CD4-positive, alpha-beta T cell treated with Interleukin-10 for 1 hour (primary cell): ENCODE measurements around the gene SMTNL1.

Source experiments
- DNase-seq: peaks from one replicate; pipeline ENCODE4 v3.0.0-alpha.2; 2020

The SMTNL1 gene

GRCh38 chr11:57545883-57546282 is 8.5 kb downstream of the SMTNL1 start:
- no peak for DNase-seq

DNA sequence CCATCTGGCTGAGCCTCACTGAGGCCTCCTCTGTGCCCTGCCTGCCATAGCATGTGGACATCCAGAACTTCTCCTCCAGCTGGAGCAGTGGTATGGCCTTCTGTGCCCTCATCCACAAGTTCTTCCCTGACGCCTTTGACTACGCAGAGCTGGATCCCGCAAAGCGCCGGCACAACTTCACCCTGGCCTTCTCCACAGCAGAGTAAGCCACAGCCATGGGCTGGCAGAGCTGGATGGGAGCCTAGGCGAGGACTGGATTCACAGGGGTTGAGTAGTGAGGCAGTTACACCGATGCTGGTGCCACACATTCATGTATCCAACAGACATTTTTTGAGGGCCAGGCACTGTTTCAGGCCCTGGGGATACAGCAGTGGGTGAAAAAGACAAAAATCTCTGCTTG is 9.1 kb downstream of the SMTNL1 start:
- DNase-seq, result no peak

DNA sequence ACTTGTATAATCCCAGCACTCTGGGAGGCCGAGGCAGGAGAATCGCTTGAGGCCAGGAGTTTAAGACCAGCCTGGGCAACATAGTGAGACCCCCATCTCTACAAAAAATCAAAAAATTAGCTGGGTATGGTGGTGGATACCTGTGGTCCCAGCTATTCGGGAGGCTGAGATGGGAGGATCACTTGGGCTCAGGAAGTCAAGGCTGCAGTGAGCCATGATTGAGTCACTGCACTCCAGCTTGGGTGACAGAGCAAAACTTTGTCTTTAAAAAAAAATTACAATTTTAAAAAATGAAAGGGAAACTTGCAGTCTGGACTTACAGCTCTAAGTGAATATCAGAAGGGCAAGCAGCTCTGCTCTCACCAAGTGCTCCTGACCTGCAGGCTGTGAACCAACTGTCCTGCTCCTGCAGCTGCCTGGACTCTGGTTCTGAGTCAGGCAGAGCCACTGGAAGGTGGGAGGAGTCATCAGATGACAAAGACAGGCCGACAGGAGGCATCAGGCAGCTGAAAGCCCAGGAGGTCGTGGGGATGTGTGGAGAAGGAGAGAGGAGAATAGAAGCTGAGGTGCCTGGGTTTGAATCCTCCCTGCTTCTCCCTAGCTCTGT is 9.6 kb downstream of the SMTNL1 start:
- DNase-seq, result no peak

GRCh38 chr11:57547854-57548377 is 10.5 kb downstream of the SMTNL1 start:
- DNase-seq, result no peak

- DNase-seq, result no peak
Observed at GRCh38 chr11:57549983-57550382, 12.6 kb downstream of the SMTNL1 start.

DNA sequence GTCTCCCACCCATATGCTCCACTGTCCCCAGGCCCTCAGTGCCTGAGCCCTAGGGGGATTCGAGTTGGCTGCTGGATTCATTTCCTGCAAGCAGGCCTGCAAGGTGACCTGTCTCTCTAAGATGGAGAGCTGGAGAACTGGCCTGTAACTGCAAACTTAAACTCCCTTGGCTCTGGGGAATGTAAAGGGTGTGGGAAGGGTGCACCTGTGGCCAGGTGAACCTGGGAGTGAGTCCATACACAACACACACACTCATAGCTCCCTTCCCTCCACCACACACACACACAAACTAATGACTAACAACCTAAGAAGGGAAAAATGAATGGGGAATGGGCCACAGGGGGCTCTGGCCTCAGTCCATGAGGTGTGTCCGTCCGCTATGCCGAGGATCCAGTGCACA is 14.5 kb downstream of the SMTNL1 start:
- no peak for DNase-seq

GRCh38 chr11:57552479-57552878 is 15.1 kb downstream of the SMTNL1 start:
- DNase-seq, result no peak

DNA sequence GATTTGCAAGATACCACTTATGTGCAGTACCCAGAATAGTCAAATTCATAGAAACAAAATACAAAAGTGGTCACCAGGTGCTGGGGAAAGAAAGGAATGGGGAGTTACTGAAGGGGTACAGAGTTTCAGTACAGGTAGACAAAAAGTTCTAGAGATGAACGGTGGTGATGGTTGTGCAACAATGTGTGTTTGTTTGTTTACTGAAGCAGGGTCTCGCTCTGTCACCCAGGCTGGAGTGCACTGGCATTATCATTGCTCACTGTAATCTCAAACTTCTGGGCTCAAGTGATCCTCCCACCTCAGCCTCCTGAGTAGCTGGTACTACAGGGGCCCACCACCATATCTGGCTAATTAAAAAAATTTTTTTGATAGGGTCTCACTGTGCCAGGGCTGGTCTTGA is 18.0 kb downstream of the SMTNL1 start:
- no peak for DNase-seq

GRCh38 chr11:57556041-57556440 is 18.6 kb downstream of the SMTNL1 start:
- DNase-seq, result no peak

GRCh38 chr11:57560146-57560545 is 22.8 kb downstream of the SMTNL1 start:
- DNase-seq, result no peak

DNA sequence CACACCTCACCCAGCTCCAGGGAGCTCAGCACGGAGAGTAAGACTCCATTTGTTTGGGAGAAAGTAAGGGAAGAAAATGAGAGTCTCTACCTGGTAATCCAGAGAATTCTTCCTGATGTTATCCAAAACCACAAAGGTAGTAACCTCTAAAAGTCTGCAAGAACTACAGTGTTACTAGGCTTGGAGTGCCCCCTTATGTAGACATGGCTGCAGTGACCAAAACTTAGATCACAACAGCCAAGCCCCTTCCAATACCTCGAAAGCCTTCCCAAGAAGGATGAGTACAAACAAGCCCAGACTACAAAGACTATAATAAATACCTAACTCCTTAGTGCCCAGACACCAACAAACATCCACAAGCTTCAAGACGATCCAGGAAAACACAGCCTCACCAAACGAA is 25.2 kb downstream of the SMTNL1 start:
- DNase-seq, result no peak

- peak; percentile 63 for DNase-seq
Observed at GRCh38 chr11:57566005-57566904, 28.9 kb downstream of the SMTNL1 start.

DNA sequence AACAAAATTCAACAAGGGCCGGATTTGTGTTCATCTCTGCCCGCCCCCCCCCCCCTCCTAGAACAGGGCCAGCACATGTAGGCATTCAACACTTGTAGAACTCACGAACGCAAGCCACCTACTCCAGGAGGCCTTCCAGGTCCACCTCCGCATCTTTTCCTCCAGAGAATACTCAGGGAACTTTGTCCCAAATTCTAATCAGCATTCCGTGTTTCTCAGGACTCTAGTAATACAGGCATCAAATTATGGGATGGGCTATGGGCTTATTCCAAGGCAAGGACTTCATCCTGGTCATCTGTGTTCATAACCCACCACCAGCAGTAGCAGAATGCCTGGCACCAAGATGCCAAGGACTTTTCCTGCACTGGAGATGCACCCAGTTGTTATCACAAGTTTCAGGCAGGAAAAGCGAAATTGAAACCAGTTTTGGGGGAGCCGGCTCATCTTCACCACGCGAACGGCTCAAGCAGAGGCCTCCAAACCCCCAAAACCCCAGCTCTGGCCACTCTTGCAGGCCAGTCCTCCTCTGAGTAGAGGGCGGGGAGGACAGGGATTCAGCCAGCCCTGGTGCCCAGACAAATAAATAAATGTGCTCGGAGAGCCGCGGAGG is 29.6 kb downstream of the SMTNL1 start:
- peak; percentile 47 for DNase-seq

DNA sequence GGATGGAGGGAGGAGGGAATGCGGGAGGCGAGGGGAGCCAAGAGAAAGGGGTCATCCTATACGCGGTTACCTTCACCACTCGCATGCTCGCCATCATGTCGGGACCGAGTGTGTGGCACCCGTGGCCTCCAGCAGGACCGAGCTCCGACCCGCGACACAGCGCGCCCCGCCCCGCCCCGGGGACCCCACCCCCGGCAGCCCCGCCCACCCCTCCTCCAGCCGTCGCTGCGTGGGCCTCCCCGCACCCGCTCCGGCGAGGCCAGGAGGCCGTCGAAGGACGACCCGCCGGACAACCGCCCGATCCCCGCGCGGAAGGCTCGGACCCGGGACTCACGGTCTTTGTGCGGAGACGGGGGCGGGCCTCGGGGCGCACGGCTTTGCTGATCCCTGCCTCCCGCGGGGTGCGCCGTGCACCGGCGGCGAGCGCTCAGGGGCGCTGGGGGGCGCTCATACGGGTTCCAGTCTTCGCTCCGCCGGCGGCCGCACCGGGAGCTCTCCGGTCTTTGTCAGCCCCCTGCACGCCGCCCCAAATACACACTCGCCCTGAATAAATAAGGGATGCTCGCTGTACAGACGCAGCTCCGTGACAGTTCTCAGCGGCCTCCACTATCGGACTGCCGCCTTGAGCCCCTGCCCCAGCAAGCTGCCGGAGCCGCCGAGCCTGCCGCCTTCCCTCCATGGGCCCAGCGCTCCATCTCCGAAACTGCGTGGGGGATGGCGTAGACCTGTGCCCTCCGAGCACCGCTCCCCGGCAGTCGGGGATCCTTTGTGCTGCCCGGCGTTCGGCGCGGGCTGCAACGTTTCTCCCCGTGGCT is 30.3 kb downstream of the SMTNL1 start, which contains the start of gene UBE2L6:
TSS of gene UBE2L6 (minus strand) at position 158 of the 815 bp plus-strand sequence. CDS start at position 97, 61 bp downstream.
- DNase-seq, result peak; percentile 56

DNA sequence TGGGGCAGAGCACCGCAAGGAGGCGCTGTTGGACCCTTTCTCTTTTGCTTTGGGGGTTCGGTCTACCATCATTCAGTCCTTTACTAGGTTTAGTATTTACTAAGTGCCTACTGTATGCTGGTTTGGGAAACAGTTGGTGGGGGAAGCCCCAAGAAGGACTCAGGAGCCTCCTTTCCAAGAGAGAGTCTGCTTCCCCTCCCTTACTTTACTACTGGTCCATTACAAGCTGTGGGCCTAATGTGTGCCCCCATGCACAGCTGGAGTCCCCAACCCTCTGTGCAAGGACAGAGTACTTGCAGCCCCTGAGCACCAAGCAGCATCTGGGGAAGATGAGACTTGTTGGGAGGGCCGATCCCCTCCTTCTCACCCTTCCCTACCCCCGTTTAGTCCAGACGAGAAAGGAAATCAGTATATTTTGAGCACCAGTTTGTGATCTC is 31.0 kb downstream of the SMTNL1 start:
- DNase-seq, result peak; percentile 90

GRCh38 chr11:57571606-57572005 is 34.2 kb downstream of the SMTNL1 start:
- no peak for DNase-seq

GRCh38 chr11:57574061-57574460 is 36.7 kb downstream of the SMTNL1 start:
- DNase-seq, result no peak

DNA sequence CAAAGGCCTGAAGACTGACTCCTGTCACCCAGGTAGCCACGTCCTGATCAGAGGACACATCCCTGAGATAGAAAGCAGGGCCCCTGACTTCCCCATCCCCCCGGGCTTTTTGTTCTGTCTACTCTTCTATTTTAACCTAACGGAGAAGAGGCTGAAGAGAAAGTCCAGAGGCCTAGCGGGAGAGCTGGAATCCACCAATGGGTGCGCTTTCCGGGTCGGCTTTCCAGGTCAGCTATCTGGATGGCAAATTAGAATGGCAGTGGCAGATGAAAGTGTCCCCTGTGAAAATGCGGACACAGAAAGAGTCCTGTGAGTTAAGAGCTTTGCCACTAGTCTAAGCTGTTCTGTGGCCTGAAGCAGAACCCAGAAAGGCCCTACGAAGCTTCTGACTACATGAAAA is 46.9 kb downstream of the SMTNL1 start:
- no peak for DNase-seq

GRCh38 chr11:57585301-57585700 is 47.9 kb downstream of the SMTNL1 start:
- no peak for DNase-seq

GRCh38 chr11:57586711-57587245 is 49.4 kb downstream of the SMTNL1 start:
- no peak for DNase-seq

DNA sequence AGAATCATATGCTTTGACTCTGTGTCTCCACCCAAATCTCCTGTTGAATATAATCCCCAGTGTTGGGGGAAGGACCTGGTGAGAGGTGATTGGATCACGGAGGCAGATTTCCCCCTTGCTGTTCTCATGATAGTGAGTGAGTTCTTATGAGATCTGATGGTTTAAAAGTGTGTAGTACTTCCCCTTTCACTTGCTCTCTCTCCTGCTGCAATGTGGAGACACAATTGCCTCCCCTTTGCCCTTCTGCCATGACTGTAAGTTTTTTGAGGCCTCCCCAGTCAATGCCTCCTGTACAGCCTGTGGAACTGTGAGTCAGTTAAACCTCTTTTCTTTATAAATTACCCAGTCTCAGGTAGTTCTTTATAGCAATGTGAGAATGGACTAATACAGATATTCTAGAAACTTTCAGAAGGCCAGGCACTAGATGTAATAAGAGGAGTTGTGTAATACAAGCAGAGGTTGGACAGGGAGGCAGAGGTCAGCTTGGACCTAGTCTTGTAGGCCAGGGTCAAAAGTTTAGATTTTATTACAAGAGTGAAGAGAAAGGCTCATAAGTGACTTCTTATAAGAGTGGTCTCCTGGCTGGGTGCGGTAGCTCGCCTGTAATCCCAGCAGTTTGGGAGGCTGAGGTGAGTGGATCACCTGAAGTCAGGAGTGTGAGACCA is 50.8 kb downstream of the SMTNL1 start:
- DNase-seq, result no peak
